Peyer's patch (tissue), 4 donors: Measurements from ENCODE around the gene CDH4. TPM values are rescaled to one million over a fixed set of nuclear protein-coding genes. Genes with fewer than 3 reads are reported as not detected.

Experiments
- DNase-seq, 3 donors: peaks; one replicate each; pipeline ENCODE4 v3.0.0-alpha.2; 2017 to 2019
- H3K27ac ChIP-seq, 4 donors: fragments of 200-600 bp; sonication (generic); one replicate each; pipeline ENCODE4 v1.5.1; 2016 to 2019
- H3K27me3 ChIP-seq, 2 donors: fragments of 200-600 bp; sonication (generic); one replicate each; pipeline ENCODE4 v1.5.1; 2019
- H3K36me3 ChIP-seq, 3 donors: fragments of 200-600 bp; sonication (generic); one replicate each; pipeline ENCODE4 v1.5.1; 2016 to 2019
- H3K4me1 ChIP-seq, 4 donors: fragments of 200-600 bp; sonication (generic); one replicate each; pipeline ENCODE4 v1.5.1; 2016 to 2019
- H3K4me3 ChIP-seq, 4 donors: fragments of 200-600 bp; sonication (generic); 1 replicate in 3 of 4; 2 replicates in 1 of 4; pipeline ENCODE4 v1.5.1; 2016 to 2019; ENCODE audit warnings: mild to moderate bottlenecking in 1 of 4
- H3K9me3 ChIP-seq, 4 donors: fragments of 200-600 bp; sonication (generic); one replicate each; pipeline ENCODE4 v1.5.1; 2016 to 2019; ENCODE audit warnings: mild to moderate bottlenecking in 1 of 4
- POLR2A ChIP-seq, 2 donors: fragments of 450-650 bp; IDR thresholded peaks; one replicate each; pipeline ENCODE4 v1.5.1; 2017; ENCODE audit warnings: antibody characterized with exemption in 2 of 2, mild to moderate bottlenecking in 2 of 2, moderate library complexity in 2 of 2
- total RNA-seq, 4 donors: library from RNA; depleted of rRNA; stranded (reverse); fragments of >200 nt; gene quantifications; one replicate each; pipeline ENCODE4 v1.1.0, GENCODE V29; 2016
- TF ChIP-seq, protein P1 (sequence below), 6 experiments: fragments of 450-650 bp in 4 of 6; fragments of 200-600 bp in 2 of 6; sonication (generic) in 1 of 6; IDR thresholded peaks; one replicate each; pipeline ENCODE4 v1.5.1; 2017 to 2019; ENCODE audit warnings: antibody characterized with exemption in 6 of 6, mild to moderate bottlenecking in 3 of 6, moderate library complexity in 1 of 6

The CDH4 gene
- total RNA-seq, 4 donors from 2014 or later, result 0.27 TPM; not detected in 3

- Histone ChIP-seq H3K27me3 (no peaks in the 10 kb centered on the region), H3K4me1 (no peaks in the 10 kb centered on the region), H3K27ac (no peak overlapping the region), H3K9me3 (no peaks in the 10 kb centered on the region), H3K36me3 (no peaks in the 10 kb centered on the region), H3K4me3 (no peak overlapping the region)
- TF ChIP-seq, protein P1, sequence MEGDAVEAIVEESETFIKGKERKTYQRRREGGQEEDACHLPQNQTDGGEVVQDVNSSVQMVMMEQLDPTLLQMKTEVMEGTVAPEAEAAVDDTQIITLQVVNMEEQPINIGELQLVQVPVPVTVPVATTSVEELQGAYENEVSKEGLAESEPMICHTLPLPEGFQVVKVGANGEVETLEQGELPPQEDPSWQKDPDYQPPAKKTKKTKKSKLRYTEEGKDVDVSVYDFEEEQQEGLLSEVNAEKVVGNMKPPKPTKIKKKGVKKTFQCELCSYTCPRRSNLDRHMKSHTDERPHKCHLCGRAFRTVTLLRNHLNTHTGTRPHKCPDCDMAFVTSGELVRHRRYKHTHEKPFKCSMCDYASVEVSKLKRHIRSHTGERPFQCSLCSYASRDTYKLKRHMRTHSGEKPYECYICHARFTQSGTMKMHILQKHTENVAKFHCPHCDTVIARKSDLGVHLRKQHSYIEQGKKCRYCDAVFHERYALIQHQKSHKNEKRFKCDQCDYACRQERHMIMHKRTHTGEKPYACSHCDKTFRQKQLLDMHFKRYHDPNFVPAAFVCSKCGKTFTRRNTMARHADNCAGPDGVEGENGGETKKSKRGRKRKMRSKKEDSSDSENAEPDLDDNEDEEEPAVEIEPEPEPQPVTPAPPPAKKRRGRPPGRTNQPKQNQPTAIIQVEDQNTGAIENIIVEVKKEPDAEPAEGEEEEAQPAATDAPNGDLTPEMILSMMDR (IDR thresholded peaks at IDR 0.05), result no peak
- TF ChIP-seq POLR2A (IDR thresholded peaks at IDR 0.05), result no peak
- DNase-seq, result peak in 1 of 3 donors; percentile 8
Measured at GRCh38 chr20:61948586-61949362, 696.7 kb downstream of the CDH4 start.

DNA sequence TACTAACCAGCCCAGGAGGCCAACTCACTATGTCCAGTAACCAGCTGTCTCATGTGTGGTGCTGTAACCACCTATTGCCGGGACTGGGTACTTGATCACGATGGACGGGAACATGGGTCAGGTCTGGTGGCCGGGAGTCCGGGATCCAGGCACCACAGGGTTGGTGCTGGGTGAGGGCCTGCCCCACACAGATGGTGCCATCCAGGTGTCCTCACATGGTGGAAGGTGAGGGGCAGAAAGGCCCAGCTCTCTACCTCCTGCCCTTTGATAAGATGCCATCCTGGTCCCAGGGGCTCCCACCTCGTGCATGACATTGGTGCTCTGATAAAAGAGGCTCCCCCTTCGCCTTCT is 697.3 kb downstream of the CDH4 start:
- TF ChIP-seq, protein P1 (IDR thresholded peaks at IDR 0.05), result no peak
- Histone ChIP-seq H3K27ac (no peak overlapping the region), H3K4me3 (no peak overlapping the region), H3K27me3 (no peaks in the 10 kb centered on the region), H3K4me1 (no peaks in the 10 kb centered on the region), H3K9me3 (no peaks in the 10 kb centered on the region), H3K36me3 (no peaks in the 10 kb centered on the region)
- DNase-seq, result peak in 1 of 3 donors; percentile 19

- TF ChIP-seq, protein P1 (IDR thresholded peaks at IDR 0.05), result no peak
- no peak for TF ChIP-seq POLR2A (IDR thresholded peaks at IDR 0.05)
- Histone ChIP-seq H3K27ac (no peak overlapping the region), H3K27me3 (no peaks in the 10 kb centered on the region), H3K36me3 (no peaks in the 10 kb centered on the region), H3K4me3 (no peak overlapping the region), H3K4me1 (no peaks in the 10 kb centered on the region), H3K9me3 (no peaks in the 10 kb centered on the region)
- DNase-seq, result peak in 1 of 3 donors; percentile 34
Measured at GRCh38 chr20:61949714-61950640, 697.9 kb downstream of the CDH4 start.

GRCh38 chr20:61950641-61951071 is 698.6 kb downstream of the CDH4 start:
- Histone ChIP-seq H3K27ac (no peak overlapping the region), H3K4me1 (no peaks in the 10 kb centered on the region), H3K36me3 (no peaks in the 10 kb centered on the region), H3K4me3 (no peak overlapping the region), H3K27me3 (no peaks in the 10 kb centered on the region), H3K9me3 (no peaks in the 10 kb centered on the region)
- peak in 1 of 3 donors; percentile 22 for DNase-seq
- TF ChIP-seq, protein P1 (IDR thresholded peaks at IDR 0.05), result no peak
- no peak for TF ChIP-seq POLR2A (IDR thresholded peaks at IDR 0.05)

DNA sequence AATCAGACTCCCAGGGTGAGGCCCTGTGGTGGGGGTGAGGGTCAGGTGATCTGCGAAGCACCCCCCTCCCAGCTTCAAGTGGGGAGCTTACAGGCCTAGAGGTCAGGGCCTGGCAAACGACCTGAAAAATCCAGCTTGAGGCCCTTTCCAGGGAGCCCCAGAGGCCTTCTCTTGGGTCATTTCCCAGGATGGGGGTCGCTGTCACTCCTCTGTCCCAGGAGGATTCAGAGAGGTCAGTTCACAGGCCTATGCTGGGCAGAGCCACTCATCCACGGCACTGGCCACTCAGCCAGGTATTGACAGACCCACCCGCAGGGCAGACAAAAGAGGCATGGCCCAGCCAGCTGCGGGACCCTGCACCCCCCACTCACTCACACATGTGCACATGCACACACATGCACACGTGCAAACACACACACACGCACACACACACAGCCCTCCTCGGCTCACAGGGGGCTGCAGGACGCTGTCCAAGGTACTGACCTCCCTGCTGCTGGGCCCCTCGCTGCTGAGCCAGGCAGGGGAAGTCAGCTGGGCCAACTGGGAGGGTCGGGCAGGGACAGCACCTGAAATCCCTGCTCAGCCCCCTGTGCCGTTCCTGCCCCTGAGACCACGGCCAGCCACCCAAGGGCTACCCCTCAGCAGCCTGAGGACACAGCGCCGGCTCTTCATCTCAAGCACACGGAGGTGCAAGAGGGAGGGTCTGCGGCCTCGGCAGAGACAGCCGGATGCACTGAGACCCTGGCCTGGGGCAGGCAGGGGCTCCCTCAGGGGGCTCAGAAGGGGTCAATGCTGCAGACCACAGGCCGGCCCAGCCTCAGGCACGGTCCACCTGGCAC is 699.9 kb downstream of the CDH4 start:
- H3K9me3 ChIP-seq, result no peaks in the 10 kb centered on the region
- TF ChIP-seq, protein P1 (IDR thresholded peaks at IDR 0.05), result no peak
- no peak for TF ChIP-seq POLR2A (IDR thresholded peaks at IDR 0.05)
- H3K4me3 ChIP-seq, result no peak overlapping the region
- no peak overlapping the region for H3K27ac ChIP-seq
- no peaks in the 10 kb centered on the region for H3K4me1 ChIP-seq
- H3K27me3 ChIP-seq, result no peaks in the 10 kb centered on the region
- peak in 1 of 3 donors; percentile 31 for DNase-seq
- H3K36me3 ChIP-seq, result no peaks in the 10 kb centered on the region
